HG02885 (cell line): ENCODE measurements around the gene CCL16.
"Not testable (repeated sequence)": the region's sequence is repeated elsewhere in the genome, so short reads cannot be mapped to it uniquely, and the experiment has no call there.

ENCODE experiments used
- ATAC-seq: cut with Tn5 transposase; IDR thresholded peaks from one replicate; pipeline ENCODE4 v1.9.1; 2021; ENCODE audit warnings: mild to moderate bottlenecking; ENCODE audit not compliant: unreplicated experiment, poor library complexity

Gene CCL16

GRCh38 chr17:35981246-35981645 lies at the start of gene CCL16:
Gene CCL16 (minus strand): TSS chr17:35981497. CDS start chr17:35981420, 77 bp downstream.
- no peak for ATAC-seq

- ATAC-seq, result no peak
These were observed 49.7 kb upstream of the CCL16 start for GRCh38 chr17:36030956-36031355.

GRCh38 chr17:36027761-36028160 lies 46.5 kb upstream of the CCL16 start:
- ATAC-seq, result no peak

GRCh38 chr17:36024106-36024869 lies 43.0 kb upstream of the CCL16 start:
- ATAC-seq, result no peak

GRCh38 chr17:36019423-36019822 lies 38.1 kb upstream of the CCL16 start:
- ATAC-seq, result no peak

GRCh38 chr17:36017799-36018198 lies 36.5 kb upstream of the CCL16 start, which contains the start of gene CCL23:
Gene CCL23 (minus strand): TSS chr17:36017972. CDS start chr17:36017897, 75 bp downstream.
- no peak for ATAC-seq

- no peak for ATAC-seq
These were observed 35.3 kb upstream of the CCL16 start for GRCh38 chr17:36016555-36016954.

GRCh38 chr17:36015895-36016294 lies 34.6 kb upstream of the CCL16 start:
- not testable (repeated sequence) for ATAC-seq

GRCh38 chr17:36014946-36015345 lies 33.6 kb upstream of the CCL16 start:
- ATAC-seq, result no peak

GRCh38 chr17:36011201-36011600 lies 29.9 kb upstream of the CCL16 start:
- no peak for ATAC-seq

- no peak for ATAC-seq
These were observed 27.8 kb upstream of the CCL16 start for GRCh38 chr17:36008998-36009665.

GRCh38 chr17:36004594-36005108 lies 23.4 kb upstream of the CCL16 start:
- ATAC-seq, result no peak

GRCh38 chr17:36002631-36003030 lies 21.3 kb upstream of the CCL16 start:
- no peak for ATAC-seq

- no peak for ATAC-seq
These were observed 20.7 kb upstream of the CCL16 start for GRCh38 chr17:36001862-36002603.

GRCh38 chr17:36001110-36001771 lies 19.9 kb upstream of the CCL16 start, which contains the start of gene CCL15:
Gene CCL15 (minus strand): TSS chr17:36001553. CDS start chr17:36001492, 61 bp downstream.
- no peak for ATAC-seq

GRCh38 chr17:36000732-36001109 lies 19.4 kb upstream of the CCL16 start:
- ATAC-seq, result no peak

- no peak for ATAC-seq
These were observed 17.5 kb upstream of the CCL16 start for GRCh38 chr17:35998756-35999155.

GRCh38 chr17:35998018-35998545 lies 16.8 kb upstream of the CCL16 start:
- no peak for ATAC-seq

GRCh38 chr17:35995346-35995745 lies 14.0 kb upstream of the CCL16 start:
- not testable (repeated sequence) for ATAC-seq

GRCh38 chr17:35991075-35991474 lies 9.8 kb upstream of the CCL16 start:
- ATAC-seq, result no peak
